Measurements from ENCODE around the gene PLEKHA6.

PLEKHA6 gene

GRCh38 chr1:204218552-204218951 is 141.2 kb downstream of the PLEKHA6 start:
- Histone ChIP-seq H3K36me3 (ENCODE audit: control insufficient read depth, low read length) (no peaks in the 10 kb centered on the region), H3K4me1 (ENCODE audit: control insufficient read depth, low read length) (no peaks in the 10 kb centered on the region), H3F3A (ENCODE audit: control insufficient read depth, insufficient read depth) (no peaks in the 10 kb centered on the region), H4K20me1 (ENCODE audit: control insufficient read depth, insufficient read depth, low read depth, low read length) (no peaks in the 10 kb centered on the region), H3K4me2 (ENCODE audit: low read length) (no peak overlapping the region), H3K27ac (ENCODE audit: low read depth, low read length) (no peak overlapping the region), H3K27me3 (ENCODE audit: control insufficient read depth, low read length) (no peaks in the 10 kb centered on the region), H3K9me3 (ENCODE audit: control insufficient read depth, insufficient read depth, low read length) (no peaks in the 10 kb centered on the region), H3K4me3 (ENCODE audit: low read length) (no peak overlapping the region), H3K79me2 (ENCODE audit: control insufficient read depth, low read length) (no peaks in the 10 kb centered on the region), H3K9me2 (replicated peaks; ENCODE audit: control insufficient read depth, low read length) (no peaks in the 10 kb centered on the region)
- TF ChIP-seq EZH2phosphoT487 (IDR thresholded peaks at IDR 0.05; ENCODE audit: borderline replicate concordance, low read length) (no peak), CTCF (IDR thresholded peaks at IDR 0.05; ENCODE audit: low read depth, low read length, poor library complexity, severe bottlenecking) (no peak)

- no peaks in the 10 kb centered on the region for H3K4me1 ChIP-seq (ENCODE audit: control insufficient read depth, low read length)
- no peak overlapping the region for H3K4me3 ChIP-seq (ENCODE audit: low read length)
Measured at GRCh38 chr1:204217648-204218000, 142.1 kb downstream of the PLEKHA6 start.

GRCh38 chr1:204216880-204217647 is 142.7 kb downstream of the PLEKHA6 start:
- TF ChIP-seq CTCF (IDR thresholded peaks at IDR 0.05; ENCODE audit: low read depth, low read length, poor library complexity, severe bottlenecking) (no peak), EZH2phosphoT487 (IDR thresholded peaks at IDR 0.05; ENCODE audit: borderline replicate concordance, low read length) (no peak)
- no peaks in the 10 kb centered on the region for H3K9me3 ChIP-seq (ENCODE audit: control insufficient read depth, insufficient read depth, low read length)
- no peak overlapping the region for H3K27ac ChIP-seq (ENCODE audit: low read depth, low read length)
- H3F3A ChIP-seq (ENCODE audit: control insufficient read depth, insufficient read depth), result no peaks in the 10 kb centered on the region
- H3K4me3 ChIP-seq (ENCODE audit: low read length), result no peak overlapping the region
- H3K9me2 ChIP-seq (replicated peaks; ENCODE audit: control insufficient read depth, low read length), result no peaks in the 10 kb centered on the region
- no peaks in the 10 kb centered on the region for H4K20me1 ChIP-seq (ENCODE audit: control insufficient read depth, insufficient read depth, low read depth, low read length)
- H3K27me3 ChIP-seq (ENCODE audit: control insufficient read depth, low read length), result no peaks in the 10 kb centered on the region
- H3K79me2 ChIP-seq (ENCODE audit: control insufficient read depth, low read length), result no peaks in the 10 kb centered on the region
- no peak overlapping the region for H3K4me2 ChIP-seq (ENCODE audit: low read length)
- H3K4me1 ChIP-seq (ENCODE audit: control insufficient read depth, low read length), result no peaks in the 10 kb centered on the region
- H3K36me3 ChIP-seq (ENCODE audit: control insufficient read depth, low read length), result no peaks in the 10 kb centered on the region

More at GRCh38 chr1:204217648-204218000, 142.1 kb downstream of the PLEKHA6 start:
- Histone ChIP-seq H3K36me3 (ENCODE audit: control insufficient read depth, low read length) (no peaks in the 10 kb centered on the region), H3K27me3 (ENCODE audit: control insufficient read depth, low read length) (no peaks in the 10 kb centered on the region), H3K4me2 (ENCODE audit: low read length) (no peak overlapping the region), H4K20me1 (ENCODE audit: control insufficient read depth, insufficient read depth, low read depth, low read length) (no peaks in the 10 kb centered on the region), H3K27ac (ENCODE audit: low read depth, low read length) (no peak overlapping the region), H3K79me2 (ENCODE audit: control insufficient read depth, low read length) (no peaks in the 10 kb centered on the region), H3K9me2 (replicated peaks; ENCODE audit: control insufficient read depth, low read length) (no peaks in the 10 kb centered on the region), H3F3A (ENCODE audit: control insufficient read depth, insufficient read depth) (no peaks in the 10 kb centered on the region), H3K9me3 (ENCODE audit: control insufficient read depth, insufficient read depth, low read length) (no peaks in the 10 kb centered on the region)
- TF ChIP-seq CTCF (IDR thresholded peaks at IDR 0.05; ENCODE audit: low read depth, low read length, poor library complexity, severe bottlenecking) (no peak), EZH2phosphoT487 (IDR thresholded peaks at IDR 0.05; ENCODE audit: borderline replicate concordance, low read length) (no peak)

Data from DOHH2 (cell line).